Measurements from ENCODE around the gene KIAA0232.

Gene KIAA0232

GRCh38 chr4:6917461-6918271, 135.1 kb downstream of the KIAA0232 start:
- no peak for DNase-seq (ENCODE audit: low read depth in 2 of 2)

- DNase-seq (ENCODE audit: low read depth in 2 of 2) = no peak
Measured at GRCh38 chr4:6918338-6918737, 135.8 kb downstream of the KIAA0232 start.

GRCh38 chr4:6920171-6920570, 137.6 kb downstream of the KIAA0232 start:
- no peak for DNase-seq (ENCODE audit: low read depth in 2 of 2)

GRCh38 chr4:6923507-6923906, 141.0 kb downstream of the KIAA0232 start:
- no peak for DNase-seq (ENCODE audit: low read depth in 2 of 2)

GRCh38 chr4:6924361-6924779, 141.8 kb downstream of the KIAA0232 start:
- no peak for DNase-seq (ENCODE audit: low read depth in 2 of 2)

GRCh38 chr4:6925357-6925836, 142.9 kb downstream of the KIAA0232 start:
- DNase-seq (ENCODE audit: low read depth in 2 of 2) = no peak

- no peak for DNase-seq (ENCODE audit: low read depth in 2 of 2)
Measured at GRCh38 chr4:6926081-6926480, 143.6 kb downstream of the KIAA0232 start.

- peak in 1 of 2 donors; percentile 37 for DNase-seq (ENCODE audit: low read depth in 2 of 2)
Measured at GRCh38 chr4:6926681-6927478, 144.4 kb downstream of the KIAA0232 start.

GRCh38 chr4:6928081-6928480, 145.6 kb downstream of the KIAA0232 start:
- DNase-seq (ENCODE audit: low read depth in 2 of 2) = no peak

GRCh38 chr4:6929339-6929811, 146.8 kb downstream of the KIAA0232 start:
- DNase-seq (ENCODE audit: low read depth in 2 of 2) = no peak

- no peak for DNase-seq (ENCODE audit: low read depth in 2 of 2)
Measured at GRCh38 chr4:6929812-6930464, 147.4 kb downstream of the KIAA0232 start.

- DNase-seq (ENCODE audit: low read depth in 2 of 2) = no peak
Measured at GRCh38 chr4:6932475-6932874, 149.9 kb downstream of the KIAA0232 start.

GRCh38 chr4:6932918-6933317, 150.4 kb downstream of the KIAA0232 start:
- no peak for DNase-seq (ENCODE audit: low read depth in 2 of 2)
